HG02588 (cell line): Measurements from ENCODE around the gene C5orf24.
A peak's percentile ranks its signal among the peaks of the same experiment; 100 is the strongest.

Experiments
- ATAC-seq: cut with Tn5 transposase; IDR thresholded peaks from one replicate; pipeline ENCODE4 v1.9.1; 2021; ENCODE audit warnings: mild to moderate bottlenecking, moderate library complexity; ENCODE audit not compliant: unreplicated experiment

The C5orf24 gene

DNA sequence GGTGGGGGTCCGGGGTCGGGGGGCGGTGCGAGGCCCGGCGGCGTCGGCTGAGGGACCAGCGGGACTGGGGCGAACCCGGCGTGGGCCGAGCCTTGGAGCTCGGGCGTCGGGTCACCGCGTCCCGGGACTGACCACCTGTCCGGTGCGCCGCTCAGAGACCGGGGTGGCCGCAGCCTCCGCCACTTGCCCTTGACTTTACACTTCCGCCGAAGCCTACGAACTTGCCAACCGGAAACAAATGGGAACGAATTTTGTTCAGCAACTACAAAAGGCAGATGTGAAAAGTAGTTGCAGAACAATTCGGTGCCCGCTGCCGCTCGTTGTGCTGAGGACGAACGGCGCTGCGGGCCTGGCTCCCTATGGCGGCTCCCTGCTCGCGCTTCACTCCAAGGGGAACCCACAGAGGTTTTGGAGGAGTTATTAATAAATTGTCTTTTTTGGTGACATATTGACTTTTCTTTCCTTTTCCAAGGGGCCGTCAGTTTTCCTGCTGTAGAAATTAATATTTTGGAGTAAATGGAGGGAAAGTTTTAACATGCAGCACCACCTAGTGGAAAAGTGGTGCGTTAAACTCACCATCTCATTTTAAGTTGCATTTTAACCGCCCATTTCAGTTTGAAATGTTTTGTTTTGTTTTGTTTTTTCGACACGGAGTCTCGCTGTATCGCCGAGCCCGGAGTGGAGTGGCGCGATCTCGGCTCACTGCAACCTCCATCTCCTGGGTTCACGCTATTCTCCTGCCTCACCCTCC lies 59.7 kb downstream of the C5orf24 start:
- peak; percentile 14 for ATAC-seq

GRCh38 chr5:134906811-134907210 lies 61.0 kb downstream of the C5orf24 start:
- no peak for ATAC-seq
